ENCODE results near the gene SCYL1. TPM values are rescaled to one million over a fixed set of nuclear protein-coding genes. Genes with fewer than 3 reads are reported as not detected.
"Not testable (repeated sequence)": the region's sequence is repeated elsewhere in the genome, so short reads cannot be mapped to it uniquely, and the experiment has no call there.

Gene SCYL1
- total RNA-seq, 1 experiment from 2014 or later: 34.5 TPM

GRCh38 chr11:65553301-65554001 is 28.6 kb downstream of the SCYL1 start:
- no peak for DNase-seq (ENCODE audit: low spot score)

- DNase-seq (ENCODE audit: low spot score): no peak
Measured at GRCh38 chr11:65554057-65554818, 29.4 kb downstream of the SCYL1 start.

GRCh38 chr11:65554842-65555430 is 30.1 kb downstream of the SCYL1 start:
- DNase-seq (ENCODE audit: low spot score): no peak

- DNase-seq (ENCODE audit: low spot score): peak; percentile 95
Measured at GRCh38 chr11:65555693-65556231, 30.9 kb downstream of the SCYL1 start.

GRCh38 chr11:65556470-65557279 is 31.8 kb downstream of the SCYL1 start:
- DNase-seq (ENCODE audit: low spot score): no peak

GRCh38 chr11:65557280-65558001 is 32.6 kb downstream of the SCYL1 start:
- no peak for DNase-seq (ENCODE audit: low spot score)

- DNase-seq (ENCODE audit: low spot score): peak; percentile 66
Measured at GRCh38 chr11:65558002-65558929, 33.4 kb downstream of the SCYL1 start, which contains the start of gene LTBP3. Gene LTBP3 (minus strand): TSS chr11:65558359. CDS start chr11:65557959, 400 bp downstream.

- no peak for DNase-seq (ENCODE audit: low spot score)
Measured at GRCh38 chr11:65558930-65559509, 34.1 kb downstream of the SCYL1 start.

- DNase-seq (ENCODE audit: low spot score): no peak
Measured at GRCh38 chr11:65559535-65559934, 34.7 kb downstream of the SCYL1 start.

- DNase-seq (ENCODE audit: low spot score): peak; percentile 64
Measured at GRCh38 chr11:65559951-65560537, 35.2 kb downstream of the SCYL1 start.

GRCh38 chr11:65560555-65561418 is 35.9 kb downstream of the SCYL1 start:
- peak; percentile 67 for DNase-seq (ENCODE audit: low spot score)

GRCh38 chr11:65562020-65562419 is 37.1 kb downstream of the SCYL1 start:
- no peak for DNase-seq (ENCODE audit: low spot score)

- no peak for DNase-seq (ENCODE audit: low spot score)
Measured at GRCh38 chr11:65562788-65563187, 37.9 kb downstream of the SCYL1 start.

- DNase-seq (ENCODE audit: low spot score): no peak
Measured at GRCh38 chr11:65563601-65564000, 38.7 kb downstream of the SCYL1 start.

GRCh38 chr11:65564879-65565559 is 40.1 kb downstream of the SCYL1 start:
- not testable (repeated sequence) for DNase-seq (ENCODE audit: low spot score)

GRCh38 chr11:65565624-65566453 is 41.0 kb downstream of the SCYL1 start:
- no peak for DNase-seq (ENCODE audit: low spot score)
